Measurements from ENCODE around the gene SNAP91. TPM values are rescaled to one million over a fixed set of nuclear protein-coding genes. Genes with fewer than 3 reads are reported as not detected.

SNAP91 gene
- total and polyA plus RNA-seq, 8 donors, result 0.51 to 8.8 (median 1.9) TPM

DNA sequence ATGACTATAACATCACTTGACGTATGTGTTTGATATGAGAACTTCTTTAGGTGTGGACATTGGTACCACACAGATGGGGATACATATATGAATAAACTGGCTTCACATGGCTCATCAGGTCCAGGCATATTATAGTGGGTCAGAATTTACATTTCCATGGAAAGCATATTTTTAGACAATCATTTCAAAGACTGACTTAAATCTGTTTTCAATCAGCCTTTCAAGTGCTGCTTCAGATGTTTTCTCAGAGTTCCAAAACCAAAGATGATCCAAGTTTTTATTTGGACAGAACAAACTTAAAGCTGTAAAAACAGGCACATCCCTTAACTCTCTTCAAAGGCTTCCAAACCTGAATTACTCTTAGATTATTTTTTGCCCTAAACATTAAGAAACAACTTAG is 108.4 kb downstream of the SNAP91 start:
- TF ChIP-seq, protein P1, sequence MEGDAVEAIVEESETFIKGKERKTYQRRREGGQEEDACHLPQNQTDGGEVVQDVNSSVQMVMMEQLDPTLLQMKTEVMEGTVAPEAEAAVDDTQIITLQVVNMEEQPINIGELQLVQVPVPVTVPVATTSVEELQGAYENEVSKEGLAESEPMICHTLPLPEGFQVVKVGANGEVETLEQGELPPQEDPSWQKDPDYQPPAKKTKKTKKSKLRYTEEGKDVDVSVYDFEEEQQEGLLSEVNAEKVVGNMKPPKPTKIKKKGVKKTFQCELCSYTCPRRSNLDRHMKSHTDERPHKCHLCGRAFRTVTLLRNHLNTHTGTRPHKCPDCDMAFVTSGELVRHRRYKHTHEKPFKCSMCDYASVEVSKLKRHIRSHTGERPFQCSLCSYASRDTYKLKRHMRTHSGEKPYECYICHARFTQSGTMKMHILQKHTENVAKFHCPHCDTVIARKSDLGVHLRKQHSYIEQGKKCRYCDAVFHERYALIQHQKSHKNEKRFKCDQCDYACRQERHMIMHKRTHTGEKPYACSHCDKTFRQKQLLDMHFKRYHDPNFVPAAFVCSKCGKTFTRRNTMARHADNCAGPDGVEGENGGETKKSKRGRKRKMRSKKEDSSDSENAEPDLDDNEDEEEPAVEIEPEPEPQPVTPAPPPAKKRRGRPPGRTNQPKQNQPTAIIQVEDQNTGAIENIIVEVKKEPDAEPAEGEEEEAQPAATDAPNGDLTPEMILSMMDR (IDR thresholded peaks at IDR 0.05), result no peak
- intact Hi-C loops (cut with DNase I), result no loop called here
- H3K27me3 ChIP-seq, result no peaks in the 10 kb centered on the region
- no peak for FAIRE-seq
- H3K4me3 ChIP-seq, result no peak overlapping the region
- WGBS, 2 donors, result 93 to 98% methylated on average over 1 of the region's 1 CpG
- no peak for ATAC-seq
- H3K4me1 ChIP-seq, result no peaks in the 10 kb centered on the region
- H3K9me3 ChIP-seq, result no peaks in the 10 kb centered on the region
- DNase-seq, result no peak
- no peaks in the 10 kb centered on the region for H3K36me3 ChIP-seq
- H3K27ac ChIP-seq, result no peak overlapping the region

DNA sequence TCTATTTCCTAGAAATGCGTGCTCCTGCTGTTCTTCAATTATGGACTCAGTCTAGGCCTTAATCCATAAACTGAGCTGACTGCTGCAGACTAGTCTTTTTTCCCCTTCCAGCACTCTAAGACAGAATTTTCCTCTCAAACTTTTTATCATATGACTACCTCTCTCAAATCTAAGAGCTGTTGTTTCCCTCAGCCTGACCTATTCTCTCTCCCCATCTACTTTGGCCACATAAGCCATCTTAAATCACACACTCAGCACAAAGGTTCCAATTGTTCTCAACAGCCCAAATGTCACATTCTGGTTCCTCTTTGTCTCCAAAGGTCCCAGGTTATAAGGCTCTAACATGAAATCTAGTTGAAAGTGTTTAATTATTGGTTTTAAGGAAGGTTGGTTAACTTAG is 111.4 kb downstream of the SNAP91 start:
- Histone ChIP-seq H3K27ac (no peak overlapping the region), H3K36me3 (no peaks in the 10 kb centered on the region), H3K4me1 (no peaks in the 10 kb centered on the region), H3K27me3 (no peaks in the 10 kb centered on the region), H3K4me3 (no peak overlapping the region), H3K9me3 (no peaks in the 10 kb centered on the region)
- intact Hi-C loops (cut with DNase I), result no loop called here
- no peak for ATAC-seq
- FAIRE-seq, result no peak
- DNase-seq, result no peak
- 89 to 90% methylated on average over 1 of the region's 1 CpG for WGBS, 2 donors
- TF ChIP-seq, protein P1 (IDR thresholded peaks at IDR 0.05), result no peak

DNA sequence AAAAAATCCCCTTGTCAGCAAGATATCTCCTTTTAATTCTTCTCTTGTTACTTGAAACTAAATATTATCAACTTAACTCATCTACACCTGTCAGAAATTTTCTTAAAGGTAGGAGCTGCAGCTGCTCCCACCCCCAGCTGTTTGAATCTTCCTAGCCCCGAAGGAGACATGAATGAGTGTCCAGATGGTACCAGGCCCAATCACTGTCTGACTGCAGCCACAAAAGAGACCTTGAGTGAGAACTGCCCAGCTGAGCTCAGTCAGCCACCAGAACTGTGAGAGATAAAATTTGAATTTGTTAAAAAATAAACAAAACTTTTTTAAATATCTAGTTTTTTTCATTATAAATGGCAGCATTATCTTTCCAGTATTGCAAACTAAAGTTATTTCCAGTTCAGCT is 111.8 kb downstream of the SNAP91 start:
- no peak overlapping the region for H3K27ac ChIP-seq
- H3K36me3 ChIP-seq, result no peaks in the 10 kb centered on the region
- 42 to 45% methylated on average over 1 of the region's 1 CpG for WGBS, 2 donors
- no peaks in the 10 kb centered on the region for H3K4me1 ChIP-seq
- H3K27me3 ChIP-seq, result no peaks in the 10 kb centered on the region
- no peak for DNase-seq
- no peaks in the 10 kb centered on the region for H3K9me3 ChIP-seq
- intact Hi-C loops (cut with DNase I), result no loop called here
- no peak for FAIRE-seq
- TF ChIP-seq, protein P1 (IDR thresholded peaks at IDR 0.05), result no peak
- no peak overlapping the region for H3K4me3 ChIP-seq
- no peak for ATAC-seq

DNA sequence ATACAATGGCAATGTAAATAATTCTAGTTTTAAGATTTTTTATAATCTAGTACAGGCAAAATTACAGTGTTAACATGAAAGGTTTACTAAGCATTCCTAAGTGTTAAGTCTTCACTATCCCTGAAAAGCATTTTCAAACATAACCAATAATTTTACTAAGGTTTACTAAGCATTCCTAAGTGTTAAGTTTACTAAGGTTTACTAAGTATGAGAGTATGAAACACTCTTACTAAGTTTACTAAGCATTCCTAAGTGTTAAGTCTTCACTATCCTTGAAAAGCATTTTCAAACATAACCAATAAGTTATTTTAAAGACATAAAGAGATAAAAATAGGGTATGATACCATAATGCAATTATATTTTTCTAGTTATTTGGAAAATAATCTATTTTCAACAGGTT is 114.0 kb downstream of the SNAP91 start:
- H3K9me3 ChIP-seq, result no peaks in the 10 kb centered on the region
- intact Hi-C loops (cut with DNase I), result no loop called here
- no peak overlapping the region for H3K4me3 ChIP-seq
- FAIRE-seq (no peak), ATAC-seq (no peak), DNase-seq (no peak)
- H3K27ac ChIP-seq, result no peak overlapping the region
- H3K27me3 ChIP-seq, result no peaks in the 10 kb centered on the region
- TF ChIP-seq, protein P1 (IDR thresholded peaks at IDR 0.05), result no peak
- H3K36me3 ChIP-seq, result no peaks in the 10 kb centered on the region
- H3K4me1 ChIP-seq, result no peaks in the 10 kb centered on the region

- Histone ChIP-seq H3K4me1 (no peaks in the 10 kb centered on the region), H3K9me3 (no peaks in the 10 kb centered on the region), H3K27me3 (no peaks in the 10 kb centered on the region), H3K27ac (no peak overlapping the region), H3K4me3 (no peak overlapping the region), H3K36me3 (no peaks in the 10 kb centered on the region)
- no peak for FAIRE-seq
- intact Hi-C loops (cut with DNase I), result no loop called here
- 78 to 88% methylated on average over 9 of the region's 9 CpGs for WGBS, 2 donors
- DNase-seq, result peak in 1 of 6 donors; percentile 28
- no peak for ATAC-seq
- TF ChIP-seq, protein P1 (IDR thresholded peaks at IDR 0.05), result no peak
These were observed 115.5 kb downstream of the SNAP91 start for GRCh38 chr6:83593395-83593785.

Data from pancreas (tissue), 10 donors.